Panc1 (cell line): ENCODE results near the gene H6PD. TPM values are rescaled to one million over a fixed set of nuclear protein-coding genes. Genes with fewer than 3 reads are reported as not detected.

Source experiments
- ATAC-seq: fragments of 200-7000 bp; cut with Tn5 transposase; 2 replicates; pipeline ENCODE4 v1.9.1; 2020; ENCODE audit warnings: mild to moderate bottlenecking, moderate library complexity
- BruUV-seq: library from RNA; stranded (reverse); fragments of 400-500 nt; replicated peaks from 2 replicates; lab custom pipeline; 2021; lab: Mats Ljungman, UMichigan
- CTCF ChIA-PET: fragments of 300-600 bp; sonication (Branson Sonifier 250); formaldehyde crosslinking; loops from one replicate; lab custom pipeline; 2022; ENCODE audit warnings: antibody characterized with exemption; lab: Charles Lee
- POLR2A ChIA-PET: fragments of 300-600 bp; sonication (Branson Sonifier 250); formaldehyde crosslinking; loops from one replicate; lab custom pipeline; 2022; ENCODE audit warnings: antibody characterized with exemption; lab: Charles Lee
- DNase-seq: peaks from one replicate; pipeline ENCODE4 v3.0.0-alpha.2; 2010; ENCODE audit warnings: low read depth, low spot score
- H3K27ac ChIP-seq: 2 replicates; pipeline ENCODE4 v1.5.1; 2011; ENCODE audit warnings: mild to moderate bottlenecking, low read length, inconsistent platforms
- H3K27me3 ChIP-seq: fragments of 200-500 bp; sonication (Bioruptor generic); 2 replicates; pipeline ENCODE4 v1.6.0; 2014; ENCODE audit warnings: low read length, inconsistent platforms; ENCODE audit not compliant: control insufficient read depth, insufficient read depth
- H3K36me3 ChIP-seq: fragments of 200-500 bp; sonication (Bioruptor generic); 2 replicates; pipeline ENCODE4 v1.5.1; 2014; ENCODE audit warnings: inconsistent platforms, mild to moderate bottlenecking, low read length, moderate library complexity; ENCODE audit not compliant: control insufficient read depth, insufficient read depth
- H3K4me1 ChIP-seq: 2 replicates; pipeline ENCODE4 v1.5.1; 2011; ENCODE audit warnings: inconsistent platforms, mild to moderate bottlenecking, low read length, moderate library complexity; ENCODE audit not compliant: control insufficient read depth, insufficient read depth
- H3K4me3 ChIP-seq, 2 experiments: 2 replicates each; pipeline ENCODE4 v1.5.1; 2011 to 2012; ENCODE audit warnings: low read depth in 2 of 2, low read length in 2 of 2, mild to moderate bottlenecking in 2 of 2, inconsistent platforms in 1 of 2, moderate library complexity in 1 of 2
- H3K9me3 ChIP-seq: fragments of 200-500 bp; sonication (Bioruptor generic); 2 replicates; pipeline ENCODE4 v1.5.1; 2014; ENCODE audit warnings: low read depth, mild to moderate bottlenecking, inconsistent platforms, low read length, moderate library complexity; ENCODE audit not compliant: control insufficient read depth, insufficient read depth
- POLR2AphosphoS5 ChIP-seq: IDR thresholded peaks from 2 replicates; pipeline ENCODE4 v1.6.1; 2012; ENCODE audit warnings: mild to moderate bottlenecking, low read depth, low read length, moderate library complexity
- SIN3A ChIP-seq: IDR thresholded peaks from 2 replicates; pipeline ENCODE4 v1.6.1; 2012; ENCODE audit warnings: low read depth, mild to moderate bottlenecking, low read length, moderate library complexity, borderline replicate concordance; ENCODE audit not compliant: insufficient read depth
- TCF7L2 ChIP-seq: IDR thresholded peaks from 2 replicates; pipeline ENCODE4 v1.6.1; 2011; ENCODE audit warnings: mild to moderate bottlenecking, low read depth, low read length, inconsistent platforms
- in situ Hi-C: cut with HindIII; loops from 2 replicates; pipeline ENCODE4 v1.10.0; 2016; ENCODE audit warnings: low sequenced_read_pairs, low pct_unique_long_range_greater_than_20kb
- intact Hi-C: fragments of 100-400 bp; cut with micrococcal nuclease; formaldehyde crosslinking; loops from one replicate; pipeline ENCODE4 v1.10.0; 2022; ENCODE audit not compliant: unreplicated experiment
- total RNA-seq: library from RNA; stranded (reverse); gene quantifications from one replicate; pipeline ENCODE4 v1.2.1, GENCODE V29; 2021; ENCODE audit not compliant: unreplicated experiment
- TF ChIP-seq, protein P1 (sequence below), 2 experiments: IDR thresholded peaks; 2 replicates each; pipeline ENCODE4 v1.6.1; 2011 to 2012; ENCODE audit warnings: low read depth in 2 of 2, control low read depth in 1 of 2, low read length in 1 of 2, mild to moderate bottlenecking in 1 of 2, moderate library complexity in 1 of 2; ENCODE audit not compliant: insufficient read depth in 1 of 2
- TF ChIP-seq, protein P2 (sequence below): fragments of 450-650 bp; IDR thresholded peaks from 2 replicates; pipeline ENCODE4 v1.5.1; 2017; ENCODE audit warnings: mild to moderate bottlenecking

The H6PD gene
- total RNA-seq, 1 experiment from 2014 or later: 23.5 TPM

GRCh38 chr1:9239622-9240401 is 5.2 kb downstream of the H6PD start:
- no peak overlapping the region for H3K27ac ChIP-seq
- BruUV-seq: no TSS peak
- ATAC-seq (no peak), DNase-seq (no peak)
- intact Hi-C loops: no loop called here
- TF ChIP-seq, protein P1, sequence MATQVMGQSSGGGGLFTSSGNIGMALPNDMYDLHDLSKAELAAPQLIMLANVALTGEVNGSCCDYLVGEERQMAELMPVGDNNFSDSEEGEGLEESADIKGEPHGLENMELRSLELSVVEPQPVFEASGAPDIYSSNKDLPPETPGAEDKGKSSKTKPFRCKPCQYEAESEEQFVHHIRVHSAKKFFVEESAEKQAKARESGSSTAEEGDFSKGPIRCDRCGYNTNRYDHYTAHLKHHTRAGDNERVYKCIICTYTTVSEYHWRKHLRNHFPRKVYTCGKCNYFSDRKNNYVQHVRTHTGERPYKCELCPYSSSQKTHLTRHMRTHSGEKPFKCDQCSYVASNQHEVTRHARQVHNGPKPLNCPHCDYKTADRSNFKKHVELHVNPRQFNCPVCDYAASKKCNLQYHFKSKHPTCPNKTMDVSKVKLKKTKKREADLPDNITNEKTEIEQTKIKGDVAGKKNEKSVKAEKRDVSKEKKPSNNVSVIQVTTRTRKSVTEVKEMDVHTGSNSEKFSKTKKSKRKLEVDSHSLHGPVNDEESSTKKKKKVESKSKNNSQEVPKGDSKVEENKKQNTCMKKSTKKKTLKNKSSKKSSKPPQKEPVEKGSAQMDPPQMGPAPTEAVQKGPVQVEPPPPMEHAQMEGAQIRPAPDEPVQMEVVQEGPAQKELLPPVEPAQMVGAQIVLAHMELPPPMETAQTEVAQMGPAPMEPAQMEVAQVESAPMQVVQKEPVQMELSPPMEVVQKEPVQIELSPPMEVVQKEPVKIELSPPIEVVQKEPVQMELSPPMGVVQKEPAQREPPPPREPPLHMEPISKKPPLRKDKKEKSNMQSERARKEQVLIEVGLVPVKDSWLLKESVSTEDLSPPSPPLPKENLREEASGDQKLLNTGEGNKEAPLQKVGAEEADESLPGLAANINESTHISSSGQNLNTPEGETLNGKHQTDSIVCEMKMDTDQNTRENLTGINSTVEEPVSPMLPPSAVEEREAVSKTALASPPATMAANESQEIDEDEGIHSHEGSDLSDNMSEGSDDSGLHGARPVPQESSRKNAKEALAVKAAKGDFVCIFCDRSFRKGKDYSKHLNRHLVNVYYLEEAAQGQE (IDR thresholded peaks at IDR 0.05; ENCODE audit: insufficient read depth in 1 of 2, low read depth in 2 of 2, low read length in 1 of 2): no peak
- no peak for TF ChIP-seq TCF7L2
- TF ChIP-seq, protein P2, sequence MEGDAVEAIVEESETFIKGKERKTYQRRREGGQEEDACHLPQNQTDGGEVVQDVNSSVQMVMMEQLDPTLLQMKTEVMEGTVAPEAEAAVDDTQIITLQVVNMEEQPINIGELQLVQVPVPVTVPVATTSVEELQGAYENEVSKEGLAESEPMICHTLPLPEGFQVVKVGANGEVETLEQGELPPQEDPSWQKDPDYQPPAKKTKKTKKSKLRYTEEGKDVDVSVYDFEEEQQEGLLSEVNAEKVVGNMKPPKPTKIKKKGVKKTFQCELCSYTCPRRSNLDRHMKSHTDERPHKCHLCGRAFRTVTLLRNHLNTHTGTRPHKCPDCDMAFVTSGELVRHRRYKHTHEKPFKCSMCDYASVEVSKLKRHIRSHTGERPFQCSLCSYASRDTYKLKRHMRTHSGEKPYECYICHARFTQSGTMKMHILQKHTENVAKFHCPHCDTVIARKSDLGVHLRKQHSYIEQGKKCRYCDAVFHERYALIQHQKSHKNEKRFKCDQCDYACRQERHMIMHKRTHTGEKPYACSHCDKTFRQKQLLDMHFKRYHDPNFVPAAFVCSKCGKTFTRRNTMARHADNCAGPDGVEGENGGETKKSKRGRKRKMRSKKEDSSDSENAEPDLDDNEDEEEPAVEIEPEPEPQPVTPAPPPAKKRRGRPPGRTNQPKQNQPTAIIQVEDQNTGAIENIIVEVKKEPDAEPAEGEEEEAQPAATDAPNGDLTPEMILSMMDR: no peak
- TF ChIP-seq POLR2AphosphoS5: no peak
- TF ChIP-seq SIN3A: no peak
- no peaks in the 10 kb centered on the region for H3K9me3 ChIP-seq
- POLR2A ChIA-PET: interaction anchor here (0.5 kb wide), 1 partner anchor 12 kb away, joined by 5 read pairs; no protein-coding TSS in a partner anchor
- no peaks in the 10 kb centered on the region for H3K27me3 ChIP-seq
- peaks cover 6% of the 10 kb centered on the region; the same call in 1 of the 2 replicates for H3K4me1 ChIP-seq
- in situ Hi-C loops: no loop called here
- CTCF ChIA-PET: interaction anchor here (0.6 kb wide), 1 partner anchor 573 kb away, joined by 7 read pairs; no protein-coding TSS in a partner anchor
- peaks cover 3% of the 10 kb centered on the region; the same call in 1 of the 2 replicates for H3K36me3 ChIP-seq
- no peak overlapping the region for H3K4me3 ChIP-seq

GRCh38 chr1:9240914-9241820 is 6.6 kb downstream of the H6PD start:
- intact Hi-C loops (no loop called here), in situ Hi-C loops (no loop called here)
- ChIA-PET POLR2A (no interaction called here), CTCF (no interaction called here)
- no TSS peak for BruUV-seq
- Histone ChIP-seq H3K27ac (no peak overlapping the region), H3K36me3 (no peaks in the 10 kb centered on the region), H3K27me3 (no peaks in the 10 kb centered on the region), H3K4me1 (0 out of 2 replicates have a peak, but pooled peaks cover 2% of the 10 kb centered on the region), H3K9me3 (no peaks in the 10 kb centered on the region), H3K4me3 (no peak overlapping the region)
- DNase-seq: no peak
- ATAC-seq: no peak
- TF ChIP-seq, protein P1 (IDR thresholded peaks at IDR 0.05; ENCODE audit: insufficient read depth in 1 of 2, low read depth in 2 of 2, low read length in 1 of 2): no peak
- TF ChIP-seq POLR2AphosphoS5 (no peak), TCF7L2 (no peak), SIN3A (no peak)
- TF ChIP-seq, protein P2: no peak
